GM12891 (cell line): ENCODE data around the gene FARP1.

Experiments used
- DNase-seq: peaks from one replicate; pipeline ENCODE4 v3.0.0; 2011; ENCODE audit warnings: low spot score; ENCODE audit not compliant: insufficient read length
- FAIRE-seq: peaks from 2 replicates; lab custom pipeline; 2011; peaks lifted over from hg19 to GRCh38; lab: Jason Lieb, UNC
- PAX5 ChIP-seq: IDR thresholded peaks from 2 replicates; pipeline ENCODE4 v1.6.1; 2011; ENCODE audit warnings: low read length, moderate library complexity, mild to moderate bottlenecking; ENCODE audit not compliant: insufficient read depth, severe bottlenecking
- POLR2A ChIP-seq: IDR thresholded peaks from 2 replicates; pipeline ENCODE4 v1.6.1; 2011; ENCODE audit warnings: low read depth, low read length, control low read depth
- POLR2AphosphoS5 ChIP-seq: IDR thresholded peaks from 2 replicates; pipeline ENCODE4 v1.6.1; 2011; ENCODE audit warnings: low read depth, low read length, control low read depth
- POU2F2 ChIP-seq: IDR thresholded peaks from 2 replicates; pipeline ENCODE4 v1.6.1; 2011; ENCODE audit warnings: low read depth, mild to moderate bottlenecking, control low read depth, low read length, moderate library complexity
- SPI1 ChIP-seq: IDR thresholded peaks from 2 replicates; pipeline ENCODE4 v1.6.1; 2011; ENCODE audit warnings: low read depth, low read length, control low read depth
- TAF1 ChIP-seq: IDR thresholded peaks from 2 replicates; pipeline ENCODE4 v1.6.1; 2011; ENCODE audit warnings: low read depth, low read length, control low read depth

The FARP1 gene

DNA sequence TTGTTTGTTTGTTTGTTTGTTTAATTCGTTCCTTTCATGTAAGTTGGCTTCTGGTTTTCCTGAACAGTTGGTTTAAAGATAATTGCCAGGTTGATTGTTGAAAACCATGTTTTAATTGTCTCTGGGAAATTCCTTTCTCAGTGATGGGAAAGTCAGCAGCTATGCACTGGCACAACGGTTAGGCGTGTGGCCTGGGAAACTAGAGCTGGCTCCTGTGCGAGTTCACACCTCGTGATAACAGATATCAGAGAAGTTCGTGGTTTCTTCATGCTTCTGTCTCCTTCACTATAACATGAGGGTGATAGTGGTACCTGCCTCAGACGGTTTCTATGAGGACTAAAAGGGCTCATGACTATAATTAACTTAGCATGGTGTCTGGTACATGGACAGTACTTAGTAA lies 280.5 kb downstream of the FARP1 start:
- DNase-seq (no peak), FAIRE-seq (no peak)
- TF ChIP-seq POLR2A = no peak
- TF ChIP-seq TAF1 = no peak
- TF ChIP-seq PAX5 = no peak
- TF ChIP-seq SPI1 = no peak
- no peak for TF ChIP-seq POLR2AphosphoS5
- TF ChIP-seq POU2F2 = no peak

DNA sequence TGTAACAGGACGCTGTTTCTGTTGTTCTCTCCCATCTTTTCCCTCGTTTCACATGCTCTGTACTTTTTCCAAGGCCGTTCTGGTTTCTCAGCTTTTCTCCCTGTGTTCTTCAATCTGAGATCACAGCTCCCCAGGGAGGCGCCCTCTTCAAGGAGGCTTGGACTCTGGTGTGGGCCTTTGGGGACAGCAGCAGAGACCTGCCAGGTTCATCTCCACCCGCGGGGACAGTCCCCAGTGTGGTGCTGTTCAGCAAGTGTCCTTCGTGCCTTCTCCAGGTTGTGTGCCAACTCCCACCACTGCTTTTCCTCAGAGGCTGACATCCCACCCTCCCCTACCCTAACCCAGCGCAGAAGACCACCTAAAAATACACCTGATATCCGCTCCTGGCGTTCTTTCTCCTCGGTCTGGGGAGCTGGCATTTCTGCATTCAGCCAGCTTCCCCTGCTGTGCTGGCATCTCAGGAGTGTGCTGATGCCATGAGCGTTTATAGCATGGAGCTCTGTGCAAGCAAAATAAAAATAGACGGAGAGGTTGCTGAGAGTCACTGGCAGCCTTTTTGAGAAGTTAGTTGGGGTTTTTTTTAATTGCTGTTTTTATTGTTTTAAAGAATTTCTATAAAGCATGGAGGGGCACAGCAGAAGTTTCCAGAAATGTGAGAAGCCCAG lies 284.6 kb downstream of the FARP1 start:
- no peak for FAIRE-seq
- DNase-seq = no peak
- no peak for TF ChIP-seq TAF1
- TF ChIP-seq SPI1 = no peak
- no peak for TF ChIP-seq PAX5
- no peak for TF ChIP-seq POLR2AphosphoS5

DNA sequence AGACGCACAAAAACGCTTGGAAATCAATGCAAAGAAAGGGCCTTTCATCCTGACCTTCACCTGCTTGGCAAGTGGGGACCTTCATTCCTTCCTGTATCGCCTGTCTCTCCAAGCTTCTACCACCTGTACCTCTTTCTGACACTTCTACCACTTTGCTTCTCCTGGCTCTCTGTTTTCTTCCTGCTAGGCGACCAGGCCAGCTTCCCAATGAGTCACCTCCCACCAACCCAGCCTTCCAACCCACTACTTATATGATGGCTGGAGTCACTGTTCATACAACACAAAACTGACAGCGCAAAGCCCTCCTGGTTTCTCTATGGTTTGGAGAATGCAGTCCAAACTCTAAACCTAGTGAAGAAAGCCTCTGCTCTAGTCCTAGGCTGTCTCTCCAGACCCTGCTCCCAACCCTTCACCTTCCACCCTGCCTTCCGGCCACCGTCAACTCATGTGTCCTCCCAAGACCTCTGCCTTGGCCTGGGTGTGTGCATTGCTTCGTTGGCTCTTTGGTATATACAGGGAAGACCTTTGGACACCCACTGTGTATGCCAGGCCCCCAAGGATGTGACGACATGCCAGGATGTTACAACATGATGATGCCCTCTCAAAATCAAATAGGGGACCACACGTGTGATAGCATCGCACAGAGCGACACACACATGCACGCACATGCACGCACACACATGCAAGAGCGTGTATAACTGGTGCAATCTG lies 285.5 kb downstream of the FARP1 start:
- DNase-seq (no peak), FAIRE-seq (no peak)
- TF ChIP-seq POLR2A (no peak), SPI1 (no peak), POLR2AphosphoS5 (no peak), PAX5 (no peak), POU2F2 (no peak), TAF1 (no peak)

DNA sequence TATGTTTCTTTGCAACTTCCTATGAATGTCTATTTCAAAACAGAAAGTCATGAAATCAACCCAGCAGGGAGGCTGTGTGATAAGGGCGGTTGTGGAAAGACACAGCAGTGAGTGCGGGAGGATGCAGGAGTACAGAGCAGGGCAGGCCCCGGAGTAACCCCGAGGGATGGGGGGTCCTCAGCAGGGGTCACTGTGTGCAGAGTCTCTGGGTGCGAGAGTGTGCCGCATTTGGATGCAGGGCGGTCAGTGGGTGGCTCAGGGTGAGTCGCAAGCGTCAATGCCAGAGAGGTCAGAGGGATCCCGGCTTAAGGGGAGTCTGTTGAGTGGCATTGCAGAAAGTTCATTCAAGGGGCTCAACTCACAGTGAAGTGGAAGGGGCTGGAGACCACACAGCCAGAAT lies 286.2 kb downstream of the FARP1 start:
- no peak for TF ChIP-seq TAF1
- no peak for TF ChIP-seq POU2F2
- TF ChIP-seq SPI1 = no peak
- TF ChIP-seq POLR2A = no peak
- TF ChIP-seq PAX5 = no peak
- TF ChIP-seq POLR2AphosphoS5 = no peak
- FAIRE-seq = no peak
- no peak for DNase-seq

GRCh38 chr13:98429531-98429930 lies 286.6 kb downstream of the FARP1 start:
- no peak for FAIRE-seq
- TF ChIP-seq PAX5 = no peak
- no peak for TF ChIP-seq POLR2AphosphoS5
- no peak for TF ChIP-seq POU2F2
- TF ChIP-seq SPI1 = no peak
- TF ChIP-seq TAF1 = no peak
- TF ChIP-seq POLR2A = no peak
- no peak for DNase-seq

DNA sequence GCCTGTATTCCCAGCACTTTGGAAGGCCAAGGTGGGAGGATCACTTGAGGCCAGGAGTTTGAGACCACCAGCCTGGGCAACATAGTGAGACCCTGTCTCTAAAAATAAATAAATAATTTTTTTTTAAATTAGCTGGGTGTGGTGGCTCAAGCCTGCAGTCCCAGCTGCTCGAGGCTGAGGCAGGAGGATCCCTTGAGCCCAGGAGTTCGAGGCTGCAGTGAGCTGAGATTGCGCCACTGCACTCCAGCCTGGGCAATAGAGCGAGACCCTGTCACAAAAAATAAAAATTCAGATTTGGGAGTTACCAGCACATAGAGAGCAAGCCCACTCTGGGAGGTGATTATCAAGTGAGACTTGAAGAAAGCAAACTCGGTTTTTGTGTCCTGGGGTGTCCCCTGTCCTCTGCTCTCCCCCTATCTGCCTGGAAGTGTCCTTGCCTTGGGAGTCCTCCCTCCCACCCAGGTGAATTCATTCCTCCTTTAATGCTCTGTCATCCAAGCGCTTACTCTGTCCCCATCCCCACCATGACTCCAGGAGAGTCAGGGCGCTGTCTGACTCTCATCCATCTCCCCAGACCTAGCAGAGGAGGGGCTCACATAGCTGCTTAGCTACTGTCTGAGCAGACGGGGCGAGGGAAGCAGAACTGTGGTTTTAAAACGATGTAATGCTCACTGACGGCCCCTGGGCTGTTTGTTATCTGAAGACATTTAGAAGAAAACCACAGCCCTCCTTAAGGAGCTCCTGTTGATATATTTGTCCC lies 287.3 kb downstream of the FARP1 start:
- DNase-seq (no peak), FAIRE-seq (no peak)
- no peak for TF ChIP-seq POU2F2
- TF ChIP-seq POLR2A = no peak
- no peak for TF ChIP-seq TAF1
- no peak for TF ChIP-seq POLR2AphosphoS5
- no peak for TF ChIP-seq PAX5
- TF ChIP-seq SPI1 = no peak

DNA sequence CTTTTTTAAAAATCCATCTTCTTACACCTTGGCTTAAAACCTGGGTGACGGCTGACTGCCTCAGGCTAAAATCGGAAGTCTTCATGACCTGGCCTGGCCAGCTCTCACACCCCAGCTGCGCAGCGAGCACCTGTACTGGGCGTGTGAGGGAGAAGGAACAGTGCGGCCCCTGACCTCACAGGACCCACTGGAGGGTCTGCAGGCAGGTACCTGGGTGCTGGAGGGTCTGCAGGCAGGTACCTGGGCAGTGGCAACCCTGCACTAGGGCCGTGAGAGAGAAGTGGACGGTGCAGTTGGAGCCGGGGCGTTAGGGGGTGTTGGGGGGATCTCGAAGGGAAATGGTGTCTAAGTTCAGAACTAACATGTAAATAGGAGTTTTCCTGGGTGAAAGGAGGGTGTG lies 289.7 kb downstream of the FARP1 start:
- no peak for FAIRE-seq
- TF ChIP-seq POU2F2 = no peak
- no peak for TF ChIP-seq TAF1
- no peak for TF ChIP-seq POLR2AphosphoS5
- no peak for TF ChIP-seq PAX5
- no peak for TF ChIP-seq SPI1
- no peak for TF ChIP-seq POLR2A
- DNase-seq = no peak

DNA sequence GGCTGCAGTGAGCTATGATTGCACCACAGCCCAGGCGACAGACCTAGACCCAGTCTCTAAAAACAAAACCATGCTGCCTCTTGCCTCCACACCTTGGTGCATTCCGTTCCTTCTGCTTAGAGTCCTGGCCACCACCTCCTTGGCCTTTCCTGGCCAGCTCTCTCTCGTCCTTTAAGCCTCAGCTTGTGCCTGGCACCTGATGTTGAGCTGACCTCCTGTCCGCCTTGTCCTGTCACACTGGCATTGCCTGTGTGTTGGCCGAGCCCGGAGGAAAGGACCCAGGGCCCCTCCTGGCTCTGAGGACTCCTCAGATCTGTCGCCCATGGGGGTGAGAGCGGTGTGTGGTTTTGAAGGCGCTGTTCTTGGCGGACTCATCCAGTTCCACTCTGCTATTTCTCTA lies 290.8 kb downstream of the FARP1 start:
- no peak for TF ChIP-seq POLR2AphosphoS5
- no peak for TF ChIP-seq POLR2A
- TF ChIP-seq TAF1 = no peak
- no peak for TF ChIP-seq POU2F2
- no peak for TF ChIP-seq PAX5
- TF ChIP-seq SPI1 = no peak
- no peak for FAIRE-seq

GRCh38 chr13:98434060-98434459 lies 291.2 kb downstream of the FARP1 start:
- TF ChIP-seq POLR2AphosphoS5 (no peak), PAX5 (no peak), SPI1 (no peak), POU2F2 (no peak), POLR2A (no peak), TAF1 (no peak)
- FAIRE-seq (no peak), DNase-seq (no peak)

More for the DNA sequence above, 290.8 kb downstream of the FARP1 start:
- DNase-seq = no peak
